ENCODE data around the gene ADIPOR2. TPM values are rescaled to one million over a fixed set of nuclear protein-coding genes. Genes with fewer than 3 reads are reported as not detected.

The ADIPOR2 gene
- total and polyA plus RNA-seq, 5 donors, result 28.1 to 52.0 (median 42.6) TPM

- H3K27ac ChIP-seq (ENCODE audit: low read length), result no peak overlapping the region
- H3K27me3 ChIP-seq (ENCODE audit: control insufficient read depth, insufficient read depth), result no peaks in the 10 kb centered on the region
- H3K4me1 ChIP-seq (ENCODE audit: control insufficient read depth, insufficient read depth, low read length), result peaks cover 5% of the 10 kb centered on the region
- intact Hi-C loops (cut with DNase I), result no loop called here
- WGBS, result 73% methylated on average over 5 of the region's 5 CpGs
- no peak overlapping the region for H3K4me3 ChIP-seq (ENCODE audit: low read length)
- H3K9me3 ChIP-seq (ENCODE audit: control insufficient read depth, low read length), result no peaks in the 10 kb centered on the region
- no peak for DNase-seq
- ATAC-seq, result no peak
Observed at GRCh38 chr12:1740161-1740948, 49.5 kb downstream of the ADIPOR2 start.

- H3K27ac ChIP-seq (ENCODE audit: low read length), result no peak overlapping the region
- no peaks in the 10 kb centered on the region for H3K27me3 ChIP-seq (ENCODE audit: control insufficient read depth, insufficient read depth)
- intact Hi-C loops (cut with DNase I), result no loop called here
- H3K9me3 ChIP-seq (ENCODE audit: control insufficient read depth, low read length), result no peaks in the 10 kb centered on the region
- H3K4me3 ChIP-seq (ENCODE audit: low read length), result no peak overlapping the region
- peaks cover 5% of the 10 kb centered on the region for H3K4me1 ChIP-seq (ENCODE audit: control insufficient read depth, insufficient read depth, low read length)
- DNase-seq (no peak), ATAC-seq (no peak)
- 35% methylated on average over 1 of the region's 1 CpG for WGBS
Observed at GRCh38 chr12:1741154-1741949, 50.5 kb downstream of the ADIPOR2 start.

GRCh38 chr12:1744932-1745331, 54.1 kb downstream of the ADIPOR2 start:
- ATAC-seq (no peak), DNase-seq (no peak)
- Histone ChIP-seq H3K27me3 (ENCODE audit: control insufficient read depth, insufficient read depth) (no peaks in the 10 kb centered on the region), H3K27ac (ENCODE audit: low read length) (no peak overlapping the region), H3K9me3 (ENCODE audit: control insufficient read depth, low read length) (no peaks in the 10 kb centered on the region), H3K4me1 (ENCODE audit: control insufficient read depth, insufficient read depth, low read length) (no peaks in the 10 kb centered on the region), H3K4me3 (ENCODE audit: low read length) (no peak overlapping the region)
- over 99% methylated on average over 2 of the region's 2 CpGs for WGBS
- intact Hi-C loops (cut with DNase I), result no loop called here

GRCh38 chr12:1747609-1748008, 56.7 kb downstream of the ADIPOR2 start:
- no peak for DNase-seq
- Histone ChIP-seq H3K9me3 (ENCODE audit: control insufficient read depth, low read length) (no peaks in the 10 kb centered on the region), H3K27ac (ENCODE audit: low read length) (no peak overlapping the region), H3K4me1 (ENCODE audit: control insufficient read depth, insufficient read depth, low read length) (no peaks in the 10 kb centered on the region), H3K27me3 (ENCODE audit: control insufficient read depth, insufficient read depth) (no peaks in the 10 kb centered on the region), H3K4me3 (ENCODE audit: low read length) (no peak overlapping the region)
- 97% methylated on average over 2 of the region's 2 CpGs for WGBS
- intact Hi-C loops (cut with DNase I), result no loop called here
- ATAC-seq, result no peak

- H3K9me3 ChIP-seq (ENCODE audit: control insufficient read depth, low read length), result no peaks in the 10 kb centered on the region
- intact Hi-C loops (cut with DNase I), result no loop called here
- H3K27ac ChIP-seq (ENCODE audit: low read length), result no peak overlapping the region
- ATAC-seq, result no peak
- no peak for DNase-seq
- H3K4me1 ChIP-seq (ENCODE audit: control insufficient read depth, insufficient read depth, low read length), result no peaks in the 10 kb centered on the region
- no peak overlapping the region for H3K4me3 ChIP-seq (ENCODE audit: low read length)
- H3K27me3 ChIP-seq (ENCODE audit: control insufficient read depth, insufficient read depth), result no peaks in the 10 kb centered on the region
- WGBS, result 99% methylated on average over 5 of the region's 5 CpGs
Observed at GRCh38 chr12:1749019-1749418, 58.1 kb downstream of the ADIPOR2 start.

GRCh38 chr12:1750300-1750699, 59.4 kb downstream of the ADIPOR2 start:
- ATAC-seq (no peak), DNase-seq (no peak)
- Histone ChIP-seq H3K4me3 (ENCODE audit: low read length) (no peak overlapping the region), H3K9me3 (ENCODE audit: control insufficient read depth, low read length) (no peaks in the 10 kb centered on the region), H3K4me1 (ENCODE audit: control insufficient read depth, insufficient read depth, low read length) (no peaks in the 10 kb centered on the region), H3K27ac (ENCODE audit: low read length) (no peak overlapping the region), H3K27me3 (ENCODE audit: control insufficient read depth, insufficient read depth) (no peaks in the 10 kb centered on the region)
- intact Hi-C loops (cut with DNase I), result no loop called here
- 94% methylated on average over 3 of the region's 3 CpGs for WGBS

- 85% methylated on average over 2 of the region's 2 CpGs for WGBS
- H3K4me1 ChIP-seq (ENCODE audit: control insufficient read depth, insufficient read depth, low read length), result peaks cover 1% of the 10 kb centered on the region
- H3K4me3 ChIP-seq (ENCODE audit: low read length), result no peak overlapping the region
- no peak for DNase-seq
- ATAC-seq, result no peak
- H3K9me3 ChIP-seq (ENCODE audit: control insufficient read depth, low read length), result no peaks in the 10 kb centered on the region
- no peak overlapping the region for H3K27ac ChIP-seq (ENCODE audit: low read length)
- intact Hi-C loops (cut with DNase I), result no loop called here
- no peaks in the 10 kb centered on the region for H3K27me3 ChIP-seq (ENCODE audit: control insufficient read depth, insufficient read depth)
Observed at GRCh38 chr12:1758376-1758775, 67.5 kb downstream of the ADIPOR2 start.

GRCh38 chr12:1758887-1759286, 68.0 kb downstream of the ADIPOR2 start:
- WGBS, result 57% methylated on average over 4 of the region's 4 CpGs
- H3K27ac ChIP-seq (ENCODE audit: low read length), result no peak overlapping the region

GRCh38 chr12:1760566-1761382, 69.9 kb downstream of the ADIPOR2 start:
- DNase-seq (no peak), ATAC-seq (peak in 1 of 2 donors; percentile 69)
- intact Hi-C loops (cut with DNase I), result no loop called here
- H3K27me3 ChIP-seq (ENCODE audit: control insufficient read depth, insufficient read depth), result no peaks in the 10 kb centered on the region
- H3K27ac ChIP-seq (ENCODE audit: low read length), result no peak overlapping the region
- no peak overlapping the region for H3K4me3 ChIP-seq (ENCODE audit: low read length)
- no peaks in the 10 kb centered on the region for H3K9me3 ChIP-seq (ENCODE audit: control insufficient read depth, low read length)
- peaks cover 3% of the 10 kb centered on the region for H3K4me1 ChIP-seq (ENCODE audit: control insufficient read depth, insufficient read depth, low read length)
- 93% methylated on average over 2 of the region's 2 CpGs for WGBS

More at GRCh38 chr12:1758887-1759286, 68.0 kb downstream of the ADIPOR2 start:
- Histone ChIP-seq H3K27me3 (ENCODE audit: control insufficient read depth, insufficient read depth) (no peaks in the 10 kb centered on the region), H3K4me3 (ENCODE audit: low read length) (no peak overlapping the region), H3K4me1 (ENCODE audit: control insufficient read depth, insufficient read depth, low read length) (peaks cover 3% of the 10 kb centered on the region), H3K9me3 (ENCODE audit: control insufficient read depth, low read length) (no peaks in the 10 kb centered on the region)
- ATAC-seq (no peak), DNase-seq (no peak)
- intact Hi-C loops (cut with DNase I), result no loop called here

- H3K4me3 ChIP-seq (ENCODE audit: low read length), result no peak overlapping the region
- H3K27ac ChIP-seq (ENCODE audit: low read length), result no peak overlapping the region
- DNase-seq, result no peak
- no peak for ATAC-seq
- no peaks in the 10 kb centered on the region for H3K27me3 ChIP-seq (ENCODE audit: control insufficient read depth, insufficient read depth)
- intact Hi-C loops (cut with DNase I), result no loop called here
- 74% methylated on average over 3 of the region's 3 CpGs for WGBS
- H3K4me1 ChIP-seq (ENCODE audit: control insufficient read depth, insufficient read depth, low read length), result peaks cover 3% of the 10 kb centered on the region
- no peaks in the 10 kb centered on the region for H3K9me3 ChIP-seq (ENCODE audit: control insufficient read depth, low read length)
Observed at GRCh38 chr12:1761857-1762256, 71.0 kb downstream of the ADIPOR2 start.

- Histone ChIP-seq H3K4me1 (ENCODE audit: control insufficient read depth, insufficient read depth, low read length) (peaks cover 3% of the 10 kb centered on the region), H3K27ac (ENCODE audit: low read length) (no peak overlapping the region), H3K27me3 (ENCODE audit: control insufficient read depth, insufficient read depth) (no peaks in the 10 kb centered on the region), H3K9me3 (ENCODE audit: control insufficient read depth, low read length) (no peaks in the 10 kb centered on the region), H3K4me3 (ENCODE audit: low read length) (no peak overlapping the region)
- no peak for ATAC-seq
- intact Hi-C loops (cut with DNase I), result no loop called here
- WGBS, result 89% methylated on average over 2 of the region's 2 CpGs
- no peak for DNase-seq
Observed at GRCh38 chr12:1763153-1763552, 72.3 kb downstream of the ADIPOR2 start.
